ENCODE data around the gene MYO7A. TPM values are rescaled to one million over a fixed set of nuclear protein-coding genes. Genes with fewer than 3 reads are reported as not detected.

MYO7A gene
- total and polyA plus RNA-seq, 2 experiments from 2014 or later, result 1.8 to 5.4 TPM

GRCh38 chr11:77150836-77151235 is 22.8 kb downstream of the MYO7A start (continued):
- no peak for TF ChIP-seq ZNF462 (CRISPR knock-in tag; IDR thresholded peaks at IDR 0.05)
- TF ChIP-seq EZH2phosphoT487 (IDR thresholded peaks at IDR 0.05; ENCODE audit: unreplicated experiment), result no peak
- TF ChIP-seq POLR2AphosphoS5 (IDR thresholded peaks at IDR 0.05; ENCODE audit: low read depth), result no peak
- TF ChIP-seq EZH2 (IDR thresholded peaks at IDR 0.05; ENCODE audit: low read depth, unreplicated experiment), result no peak
- no peak for TF ChIP-seq ZNF114 (CRISPR knock-in tag; IDR thresholded peaks at IDR 0.05)
- TF ChIP-seq CREB1 (CRISPR knock-in tag; IDR thresholded peaks at IDR 0.05; ENCODE audit: low read depth), result no peak

GRCh38 chr11:77151804-77152509 is 23.9 kb downstream of the MYO7A start:
- Histone ChIP-seq H3K4me3 (no peak overlapping the region), H3K4me1 (ENCODE audit: insufficient read depth) (peaks cover 12% of the 10 kb centered on the region), H3K36me3 (ENCODE audit: insufficient read depth) (no peaks in the 10 kb centered on the region), H2AFZ (no peak overlapping the region), H3K4me2 (no peak overlapping the region), H4K20me1 (replicated peaks; ENCODE audit: insufficient read depth) (no peaks in the 10 kb centered on the region), H3F3A (replicated peaks; ENCODE audit: low read depth) (no peaks in the 10 kb centered on the region), H3K79me2 (replicated peaks; ENCODE audit: insufficient read depth) (no peaks in the 10 kb centered on the region), H3K9me2 (ENCODE audit: insufficient read depth) (no peaks in the 10 kb centered on the region), H3K27me3 (ENCODE audit: insufficient read depth) (no peaks in the 10 kb centered on the region), H3K27ac (ENCODE audit: low read depth) (no peak overlapping the region)
- Mint-ChIP-seq H3K9me3 (no peaks in the 10 kb centered on the region), H3K27me3 (ENCODE audit: insufficient read depth, low read depth, poor library complexity) (peaks cover 17% of the 10 kb centered on the region), H3K27ac (no peak overlapping the region), H3K4me3 (no peak overlapping the region), H3K36me3 (ENCODE audit: low read depth) (no peaks in the 10 kb centered on the region), H3K4me1 (peaks cover 24% of the 10 kb centered on the region)
- ATAC-seq (no peak), DNase-seq (ENCODE audit: low spot score) (no peak)
- TF ChIP-seq, protein P1, sequence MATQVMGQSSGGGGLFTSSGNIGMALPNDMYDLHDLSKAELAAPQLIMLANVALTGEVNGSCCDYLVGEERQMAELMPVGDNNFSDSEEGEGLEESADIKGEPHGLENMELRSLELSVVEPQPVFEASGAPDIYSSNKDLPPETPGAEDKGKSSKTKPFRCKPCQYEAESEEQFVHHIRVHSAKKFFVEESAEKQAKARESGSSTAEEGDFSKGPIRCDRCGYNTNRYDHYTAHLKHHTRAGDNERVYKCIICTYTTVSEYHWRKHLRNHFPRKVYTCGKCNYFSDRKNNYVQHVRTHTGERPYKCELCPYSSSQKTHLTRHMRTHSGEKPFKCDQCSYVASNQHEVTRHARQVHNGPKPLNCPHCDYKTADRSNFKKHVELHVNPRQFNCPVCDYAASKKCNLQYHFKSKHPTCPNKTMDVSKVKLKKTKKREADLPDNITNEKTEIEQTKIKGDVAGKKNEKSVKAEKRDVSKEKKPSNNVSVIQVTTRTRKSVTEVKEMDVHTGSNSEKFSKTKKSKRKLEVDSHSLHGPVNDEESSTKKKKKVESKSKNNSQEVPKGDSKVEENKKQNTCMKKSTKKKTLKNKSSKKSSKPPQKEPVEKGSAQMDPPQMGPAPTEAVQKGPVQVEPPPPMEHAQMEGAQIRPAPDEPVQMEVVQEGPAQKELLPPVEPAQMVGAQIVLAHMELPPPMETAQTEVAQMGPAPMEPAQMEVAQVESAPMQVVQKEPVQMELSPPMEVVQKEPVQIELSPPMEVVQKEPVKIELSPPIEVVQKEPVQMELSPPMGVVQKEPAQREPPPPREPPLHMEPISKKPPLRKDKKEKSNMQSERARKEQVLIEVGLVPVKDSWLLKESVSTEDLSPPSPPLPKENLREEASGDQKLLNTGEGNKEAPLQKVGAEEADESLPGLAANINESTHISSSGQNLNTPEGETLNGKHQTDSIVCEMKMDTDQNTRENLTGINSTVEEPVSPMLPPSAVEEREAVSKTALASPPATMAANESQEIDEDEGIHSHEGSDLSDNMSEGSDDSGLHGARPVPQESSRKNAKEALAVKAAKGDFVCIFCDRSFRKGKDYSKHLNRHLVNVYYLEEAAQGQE (IDR thresholded peaks at IDR 0.05; ENCODE audit: unreplicated experiment), result no peak
